HCT116 (cell line): ENCODE data around the gene NACC1. TPM values are rescaled to one million over a fixed set of nuclear protein-coding genes. Genes with fewer than 3 reads are reported as not detected.

Source experiments
- ATAC-seq: fragments of 200-7000 bp; cut with Tn5 transposase; 2 replicates; pipeline ENCODE4 v1.9.1; 2020; ENCODE audit warnings: mild to moderate bottlenecking, moderate library complexity
- BruUV-seq: library from RNA; stranded (reverse); fragments of 400-500 nt; replicated peaks from 2 replicates; lab custom pipeline; 2021; lab: Mats Ljungman, UMichigan
- CTCF ChIA-PET: fragments of 300-600 bp; sonication (Branson Sonifier 250); formaldehyde crosslinking; loops from one replicate; lab custom pipeline; 2021; ENCODE audit warnings: antibody characterized with exemption; lab: Charles Lee
- POLR2A ChIA-PET: fragments of 300-600, 350-600 bp; sonication (Branson Sonifier 250); formaldehyde crosslinking; loops from one replicate; lab custom pipeline; 2021; ENCODE audit warnings: antibody characterized with exemption; lab: Charles Lee
- RAD21 ChIA-PET, 2 experiments: fragments of 300-600 bp; sonication (Branson Sonifier 250); formaldehyde crosslinking; loops; one replicate each; lab custom pipeline; 2023; ENCODE audit warnings: low total read pairs in 2 of 2; ENCODE audit not compliant: uncharacterized antibody in 2 of 2, unreplicated experiment in 2 of 2, low non-redundant PET in 1 of 2; lab: Charles Lee
- DNase-seq: peaks from one replicate; pipeline ENCODE4 v3.0.0-alpha.2; 2010; ENCODE audit warnings: low read depth, low spot score
- H2AFZ ChIP-seq: fragments of 200-600 bp; shearing (Covaris generic), sonication (generic); 2 replicates; pipeline ENCODE4 v1.6.1; 2017; ENCODE audit warnings: low read depth, mixed run types, mixed read lengths, antibody characterized with exemption, low read length; ENCODE audit not compliant: poor library complexity, severe bottlenecking
- H3K27ac ChIP-seq: 2 replicates; pipeline ENCODE4 v1.5.1; 2012; ENCODE audit warnings: low read depth, low read length
- H3K27me3 ChIP-seq: fragments of 200-600 bp; sonication (generic); 2 replicates; pipeline ENCODE4 v1.6.1; 2016; ENCODE audit warnings: mixed run types, low read length, mixed read lengths; ENCODE audit not compliant: insufficient read depth
- H3K36me3 ChIP-seq, 2 experiments: fragments of 200-500 bp in 1 of 2; fragments of 200-600 bp in 1 of 2; sonication (Bioruptor generic) in 1 of 2; sonication (generic) in 1 of 2; 2 replicates each; pipeline versions ENCODE4 v1.5.1 to v1.6.1; 2014 to 2016; ENCODE audit warnings: low read length in 2 of 2, inconsistent platforms in 1 of 2, mixed read lengths in 1 of 2, mixed run types in 1 of 2; ENCODE audit not compliant: insufficient read depth in 2 of 2, control insufficient read depth in 1 of 2
- H3K4me1 ChIP-seq, 2 experiments: fragments of 200-600 bp in 1 of 2; sonication (generic) in 1 of 2; 2 replicates each; pipeline versions ENCODE4 v1.5.1 to v1.6.1; 2012 to 2017; ENCODE audit warnings: low read length in 2 of 2, inconsistent platforms in 1 of 2, mild to moderate bottlenecking in 1 of 2, mixed read lengths in 1 of 2, mixed run types in 1 of 2, moderate library complexity in 1 of 2; ENCODE audit not compliant: insufficient read depth in 2 of 2, control insufficient read depth in 1 of 2
- H3K4me2 ChIP-seq: fragments of 200-600 bp; sonication (generic); 2 replicates; pipeline ENCODE4 v1.6.1; 2017; ENCODE audit warnings: mixed run types, low read length, mixed read lengths
- H3K4me3 ChIP-seq, 2 experiments: fragments of 200-600 bp in 1 of 2; sonication (generic) in 1 of 2; replicated peaks in 1 of 2; 2 replicates each; pipeline ENCODE4 v1.5.1; 2011 to 2016; ENCODE audit warnings: low read length in 2 of 2, control low read depth in 1 of 2, low read depth in 1 of 2, mild to moderate bottlenecking in 1 of 2, mixed read lengths in 1 of 2, mixed run types in 1 of 2
- H3K79me2 ChIP-seq: fragments of 200-600 bp; sonication (generic); 2 replicates; pipeline ENCODE4 v1.6.1; 2017; ENCODE audit warnings: mild to moderate bottlenecking, mixed run types, low read length, moderate library complexity, mixed read lengths; ENCODE audit not compliant: insufficient read depth
- H3K9ac ChIP-seq: fragments of 200-600 bp; sonication (generic); 2 replicates; pipeline ENCODE4 v1.6.1; 2016; ENCODE audit warnings: low read length, mixed read lengths
- H3K9me2 ChIP-seq: fragments of 200-600 bp; sonication (generic), shearing (Covaris generic); 2 replicates; pipeline ENCODE4 v1.6.1; 2017; ENCODE audit warnings: mixed run types, mild to moderate bottlenecking, moderate library complexity; ENCODE audit not compliant: insufficient read depth
- H3K9me3 ChIP-seq, 2 experiments: fragments of 200-500 bp in 1 of 2; fragments of 200-600 bp in 1 of 2; sonication (Bioruptor generic) in 1 of 2; sonication (generic) in 1 of 2; 2 replicates each; pipeline ENCODE4 v1.6.1; 2014 to 2017; ENCODE audit warnings: low read length in 2 of 2, mixed read lengths in 2 of 2, inconsistent platforms in 1 of 2, low read depth in 1 of 2, mild to moderate bottlenecking in 1 of 2, mixed run types in 1 of 2, moderate library complexity in 1 of 2; ENCODE audit not compliant: control insufficient read depth in 1 of 2, insufficient read depth in 1 of 2
- H4K20me1 ChIP-seq: fragments of 200-600 bp; sonication (generic), shearing (Covaris generic); 2 replicates; pipeline ENCODE4 v1.6.1; 2017; ENCODE audit warnings: mixed run types, mild to moderate bottlenecking, moderate library complexity; ENCODE audit not compliant: insufficient read depth
- CBX3 ChIP-seq: IDR thresholded peaks from 2 replicates; pipeline ENCODE4 v1.6.1; 2012; ENCODE audit warnings: low read depth
- CEBPB ChIP-seq: IDR thresholded peaks from 2 replicates; pipeline ENCODE4 v1.6.1; 2012; ENCODE audit warnings: low read depth
- EGR1 ChIP-seq: IDR thresholded peaks from 2 replicates; pipeline ENCODE4 v1.6.1; 2012; ENCODE audit warnings: low read depth
- EZH2 ChIP-seq: fragments of 200-600 bp; sonication (generic); IDR thresholded peaks from 2 replicates; pipeline ENCODE4 v1.6.1; 2017; ENCODE audit warnings: antibody characterized with exemption, mixed run types
- EZH2phosphoT487 ChIP-seq: fragments of 200-600 bp; IDR thresholded peaks from 2 replicates; pipeline ENCODE4 v1.6.1; 2018; ENCODE audit warnings: antibody characterized with exemption, borderline replicate concordance
- JUND ChIP-seq: IDR thresholded peaks from 2 replicates; pipeline ENCODE4 v1.6.1; 2012
- MAX ChIP-seq: IDR thresholded peaks from 2 replicates; pipeline ENCODE4 v1.6.1; 2012
- POLR2A ChIP-seq: IDR thresholded peaks from 2 replicates; pipeline ENCODE4 v1.7.0; 2011; ENCODE audit warnings: borderline replicate concordance; ENCODE audit not compliant: insufficient read depth, insufficient read length; ENCODE audit errors: extremely low read depth
- POLR2AphosphoS5 ChIP-seq: IDR thresholded peaks from 2 replicates; pipeline ENCODE4 v1.6.1; 2011; ENCODE audit warnings: mild to moderate bottlenecking, low read depth, low read length, moderate library complexity
- RAD21 ChIP-seq: IDR thresholded peaks from 2 replicates; pipeline ENCODE4 v1.6.1; 2012; ENCODE audit warnings: low read depth, mild to moderate bottlenecking
- REST ChIP-seq: IDR thresholded peaks from 2 replicates; pipeline ENCODE4 v1.6.1; 2012; ENCODE audit warnings: low read depth
- SIN3A ChIP-seq: IDR thresholded peaks from 2 replicates; pipeline ENCODE4 v1.6.1; 2012; ENCODE audit warnings: low read depth
- TCF7L2 ChIP-seq: IDR thresholded peaks from 2 replicates; pipeline ENCODE4 v1.7.0; 2011; ENCODE audit warnings: borderline replicate concordance, inconsistent platforms; ENCODE audit not compliant: insufficient read depth, insufficient read length; ENCODE audit errors: extremely low read depth
- YY1 ChIP-seq: IDR thresholded peaks from 2 replicates; pipeline ENCODE4 v1.6.1; 2011; ENCODE audit warnings: low read length, low read depth, moderate library complexity, mild to moderate bottlenecking; ENCODE audit not compliant: insufficient replicate concordance; ENCODE audit errors: extremely low read depth
- ZBTB33 ChIP-seq: IDR thresholded peaks from 2 replicates; pipeline ENCODE4 v1.6.1; 2011; ENCODE audit warnings: mild to moderate bottlenecking, low read length, moderate library complexity; ENCODE audit not compliant: insufficient replicate concordance; ENCODE audit errors: extremely low read depth
- ZFX ChIP-seq: fragments of 450-650 bp; IDR thresholded peaks from 2 replicates; pipeline ENCODE4 v1.6.1; 2017
- ZNF274 ChIP-seq: fragments of 200-500 bp; sonication (Bioruptor generic); IDR thresholded peaks from 2 replicates; pipeline ENCODE4 v1.6.1; 2014; ENCODE audit warnings: mild to moderate bottlenecking, low read depth, low read length, inconsistent platforms
- intact Hi-C: fragments of 100-400 bp; cut with micrococcal nuclease; formaldehyde crosslinking; loops from 2 replicates; pipeline ENCODE4 v1.10.0; 2022
- total RNA-seq: library from RNA; stranded (reverse); gene quantifications from one replicate; pipeline ENCODE4 v1.2.1, GENCODE V29; 2021; ENCODE audit not compliant: unreplicated experiment
- TF ChIP-seq, protein P1 (sequence below): IDR thresholded peaks from 2 replicates; pipeline ENCODE4 v1.6.1; 2012

The NACC1 gene
- total RNA-seq, 1 experiment from 2014 or later: 181 TPM

GRCh38 chr19:13135068-13136062, 17.3 kb downstream of the NACC1 start:
- Histone ChIP-seq H3K4me1 (peaks cover 2 to 31% of the 10 kb centered on the region in 2 experiments; a peak in 3 of 4 replicates), H3K4me2 (no peak overlapping the region), H3K9me2 (no peaks in the 10 kb centered on the region), H3K27me3 (no peaks in the 10 kb centered on the region), H3K9me3 (no peaks in the 10 kb centered on the region), H3K9ac (no peak overlapping the region), H4K20me1 (peaks cover 9% of the 10 kb centered on the region; the same call in 1 of the 2 replicates), H2AFZ (no peak overlapping the region), H3K36me3 (peaks cover 12 to 35% of the 10 kb centered on the region in 2 experiments; a peak in 3 of 4 replicates), H3K27ac (no peak overlapping the region), H3K4me3 (no peak overlapping the region), H3K79me2 (peaks cover 44% of the 10 kb centered on the region)
- RAD21 ChIA-PET: no interaction called here
- POLR2A ChIA-PET: no interaction called here
- BruUV-seq: no TSS peak
- intact Hi-C loops: no loop called here
- ATAC-seq: no peak
- TF ChIP-seq CEBPB (no peak), CBX3 (no peak), REST (no peak), EGR1 (no peak), JUND (no peak), MAX (no peak), ZBTB33 (no peak), SIN3A (no peak), RAD21 (no peak), EZH2phosphoT487 (no peak), TCF7L2 (no peak), POLR2AphosphoS5 (no peak), EZH2 (no peak), ZFX (no peak), YY1 (no peak), POLR2A (no peak), ZNF274 (no peak)
- TF ChIP-seq, protein P1, sequence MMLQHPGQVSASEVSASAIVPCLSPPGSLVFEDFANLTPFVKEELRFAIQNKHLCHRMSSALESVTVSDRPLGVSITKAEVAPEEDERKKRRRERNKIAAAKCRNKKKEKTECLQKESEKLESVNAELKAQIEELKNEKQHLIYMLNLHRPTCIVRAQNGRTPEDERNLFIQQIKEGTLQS: no peak
- no peak for DNase-seq
- CTCF ChIA-PET: no interaction called here
